ENCODE data around the gene WDPCP.
A peak's percentile ranks its signal among the peaks of the same experiment; 100 is the strongest.
"Not testable (repeated sequence)": the region's sequence is repeated elsewhere in the genome, so short reads cannot be mapped to it uniquely, and the experiment has no call there.

The WDPCP gene

DNA sequence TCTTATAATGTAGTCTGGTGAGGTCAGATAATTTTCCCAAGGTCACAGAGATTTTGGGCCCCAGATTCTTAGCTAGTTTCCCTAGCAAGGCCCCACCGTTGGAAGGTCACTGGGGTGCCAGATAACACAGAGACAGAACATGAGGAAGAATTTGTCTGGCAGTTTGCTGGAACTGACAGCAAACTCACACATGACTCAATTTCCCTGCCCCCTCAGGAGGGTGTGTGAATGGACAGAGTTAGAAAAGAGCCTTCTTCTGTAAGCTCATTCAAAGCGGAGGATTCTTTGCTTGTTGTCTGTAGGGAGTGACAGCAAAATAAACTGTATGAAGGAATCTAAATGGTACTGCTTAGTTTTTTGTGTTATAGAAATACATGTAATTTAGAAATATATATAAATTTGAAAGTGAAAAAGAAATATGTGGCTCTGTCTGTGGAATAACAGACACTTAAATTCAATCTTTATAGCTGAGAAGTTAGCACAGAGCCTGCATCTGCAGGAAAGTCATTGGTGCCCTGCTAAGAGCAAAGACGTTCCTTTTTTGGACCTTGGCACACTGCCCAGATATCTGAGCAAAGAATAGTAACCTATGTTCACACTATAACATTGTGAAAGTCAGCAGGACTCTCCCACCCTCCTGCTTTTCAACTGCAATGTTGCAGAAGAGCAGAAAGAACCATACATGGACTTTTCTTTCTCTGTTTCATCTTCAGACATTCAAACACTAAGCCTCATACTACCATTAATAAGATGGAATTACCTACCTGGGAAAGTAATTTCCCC lies 2.5 kb upstream of the WDPCP start:
- no peak overlapping the region for H3K4me3 ChIP-seq (ENCODE audit: low read depth, low read length)

DNA sequence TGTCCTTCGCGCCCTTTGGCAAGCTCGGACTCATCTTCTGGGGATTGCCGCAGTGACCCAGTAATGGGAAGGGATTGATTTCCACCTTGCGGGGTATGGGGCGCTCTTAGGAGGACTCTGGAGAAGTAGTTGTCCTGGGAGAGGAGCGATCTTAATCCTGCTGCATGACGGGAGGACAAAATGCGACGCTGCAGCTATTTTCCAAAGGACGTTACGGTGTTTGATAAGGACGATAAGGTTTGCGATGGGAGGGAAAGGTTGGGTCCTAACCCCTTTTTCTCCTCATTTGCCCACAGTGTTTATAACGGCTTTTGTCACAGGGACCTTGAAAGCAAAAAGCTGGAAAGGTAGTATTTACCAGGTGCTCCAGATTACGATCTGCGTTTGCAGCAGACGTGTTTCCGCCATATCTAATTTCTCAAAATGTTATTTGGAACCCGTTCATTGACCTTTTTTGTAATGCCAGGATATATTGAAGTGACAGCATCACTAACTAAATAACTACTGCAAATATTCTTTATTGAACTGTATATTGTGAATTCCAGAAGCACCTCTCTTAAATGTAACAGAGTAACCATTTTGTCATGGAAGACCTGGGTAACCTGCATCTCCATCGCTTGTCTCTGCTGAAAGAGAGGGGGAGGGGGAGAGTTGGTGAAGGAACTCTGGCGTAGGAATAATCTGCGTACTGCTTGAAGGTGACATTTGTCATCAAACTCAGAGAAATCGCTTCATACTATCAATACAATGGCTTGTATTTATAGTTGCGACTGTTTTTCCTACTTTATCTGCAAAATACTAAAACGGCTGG lies 1.1 kb upstream of the WDPCP start:
- H3K4me3 ChIP-seq (ENCODE audit: low read depth, low read length) = peak overlapping the region; percentile 97

DNA sequence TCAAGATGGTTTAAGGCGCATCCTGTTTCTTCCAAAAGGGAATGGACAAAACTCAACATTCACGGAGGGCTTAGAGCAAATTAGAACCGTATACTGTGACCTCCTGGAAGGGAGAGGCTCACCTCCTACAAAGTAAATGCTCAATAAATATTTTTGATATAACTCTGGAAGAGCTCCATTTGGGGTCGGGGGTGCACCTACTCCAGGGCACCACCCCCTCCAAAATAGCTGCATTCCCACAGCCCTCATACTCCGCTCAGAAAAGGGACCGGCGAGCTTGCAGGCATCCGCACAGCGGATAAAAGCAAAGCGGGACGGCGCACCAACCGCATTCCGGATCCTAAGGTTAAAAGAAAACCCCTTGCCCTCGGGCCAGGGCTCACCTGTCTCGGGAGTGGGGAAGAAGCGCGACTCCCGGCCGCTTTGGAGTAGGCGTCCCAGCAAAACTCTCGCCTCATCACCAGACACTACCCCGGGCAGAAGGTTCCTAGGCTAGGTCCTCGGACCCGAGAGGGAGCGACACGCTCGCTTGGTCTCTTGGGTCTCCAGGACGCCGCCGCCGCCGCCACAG lies 378 bp downstream of the WDPCP start:
- H3K4me3 ChIP-seq (ENCODE audit: low read depth, low read length) = peak overlapping the region; percentile 97

DNA sequence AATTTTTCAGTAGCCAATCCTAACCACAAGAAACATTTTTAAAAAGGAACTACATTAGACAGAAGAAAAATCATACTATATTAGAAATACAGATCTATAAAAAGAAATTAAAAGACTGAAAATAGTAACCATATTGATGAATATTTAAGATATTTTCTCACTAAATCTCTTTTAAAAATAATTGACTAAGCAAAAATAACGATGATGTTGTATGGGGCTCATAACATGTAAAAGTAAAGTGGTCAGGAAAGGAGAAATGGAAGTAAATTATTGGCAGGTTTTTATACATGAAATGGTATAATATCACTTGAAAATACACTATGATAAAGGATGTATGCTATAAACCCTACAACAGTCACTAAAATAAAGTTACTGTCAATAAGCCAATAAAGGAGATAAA lies 5.4 kb downstream of the WDPCP start:
- no peak overlapping the region for H3K4me3 ChIP-seq (ENCODE audit: low read depth, low read length)

DNA sequence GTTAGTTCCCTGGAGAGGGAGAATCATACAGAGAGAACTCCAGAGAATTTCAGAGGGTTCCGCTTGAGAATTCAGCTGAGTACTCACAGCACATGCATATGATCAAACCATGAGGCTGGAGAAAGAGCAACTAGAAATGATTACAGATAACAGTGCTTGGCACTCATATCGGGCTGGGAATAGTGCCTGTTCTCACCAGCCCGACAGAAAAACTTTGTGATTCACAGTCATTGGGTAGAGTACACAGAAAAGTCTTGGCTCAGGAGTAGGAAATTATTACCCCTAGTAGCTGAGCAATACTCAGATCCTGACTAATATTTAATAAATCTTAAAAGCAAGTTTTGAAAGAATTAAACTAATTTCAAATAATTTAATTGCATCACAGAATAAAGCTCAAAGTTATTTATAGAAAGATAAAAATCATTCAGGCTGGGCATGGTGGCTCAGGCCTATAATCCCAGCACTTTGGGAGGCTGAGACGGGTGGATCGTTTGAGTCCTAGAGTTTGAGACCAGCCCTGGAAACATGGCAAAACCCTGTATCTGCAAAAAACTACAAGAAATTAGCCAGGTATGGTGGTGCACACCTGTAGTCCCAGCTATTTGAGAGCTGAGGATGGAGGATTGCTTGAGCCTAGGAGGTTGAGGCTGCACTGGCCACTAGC lies 6.8 kb downstream of the WDPCP start:
- no peak overlapping the region for H3K4me3 ChIP-seq (ENCODE audit: low read depth, low read length)

DNA sequence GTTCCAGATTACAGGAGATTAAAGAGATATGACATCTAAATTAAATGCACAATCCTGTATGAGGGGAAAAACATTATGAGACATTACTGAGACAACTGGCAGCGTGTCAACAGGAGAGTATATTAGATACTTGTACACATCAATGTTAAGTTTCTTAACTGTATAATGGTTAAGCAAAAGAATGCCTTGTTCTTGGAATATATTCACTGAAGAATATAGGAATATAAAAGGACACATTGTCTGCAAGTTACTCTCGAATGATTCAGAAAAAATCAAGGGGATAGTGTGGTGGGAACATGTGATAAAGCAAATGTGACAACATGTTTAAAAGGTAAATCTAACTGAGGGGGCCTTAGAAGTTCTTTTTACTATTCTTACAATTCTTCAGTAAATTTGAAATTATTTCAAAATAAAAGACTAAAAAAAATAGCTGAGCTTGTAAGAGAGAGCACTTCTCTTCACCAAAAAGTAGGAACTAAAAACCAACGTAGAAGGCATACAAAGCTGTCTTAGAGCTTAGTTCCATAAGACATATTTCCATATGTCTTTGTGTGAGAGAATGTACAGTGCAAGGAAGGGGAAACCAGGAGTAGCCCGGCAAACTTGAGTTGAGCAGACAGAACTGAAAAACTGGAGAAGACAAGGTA lies 7.5 kb downstream of the WDPCP start:
- H3K4me3 ChIP-seq (ENCODE audit: low read depth, low read length) = no peak overlapping the region

DNA sequence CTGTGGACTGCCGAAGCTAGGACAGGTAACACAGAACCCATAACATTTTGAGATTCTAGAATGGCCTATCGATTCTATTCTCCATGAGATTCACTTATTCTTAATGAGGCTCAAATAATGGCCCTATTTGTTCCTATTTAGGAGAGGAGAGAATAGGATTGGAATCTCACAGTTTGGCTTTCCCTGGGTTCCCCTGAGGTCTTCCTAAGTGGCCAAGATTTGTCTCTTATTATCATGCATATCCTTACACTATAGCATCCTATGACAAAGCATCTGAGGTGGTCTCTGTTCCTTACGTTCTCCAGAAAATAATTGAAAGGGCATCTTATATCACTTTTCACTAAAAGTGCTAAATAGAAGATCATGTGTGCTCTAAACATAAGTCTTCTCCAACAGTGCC lies 9.5 kb downstream of the WDPCP start:
- no peak overlapping the region for H3K4me3 ChIP-seq (ENCODE audit: low read depth, low read length)

DNA sequence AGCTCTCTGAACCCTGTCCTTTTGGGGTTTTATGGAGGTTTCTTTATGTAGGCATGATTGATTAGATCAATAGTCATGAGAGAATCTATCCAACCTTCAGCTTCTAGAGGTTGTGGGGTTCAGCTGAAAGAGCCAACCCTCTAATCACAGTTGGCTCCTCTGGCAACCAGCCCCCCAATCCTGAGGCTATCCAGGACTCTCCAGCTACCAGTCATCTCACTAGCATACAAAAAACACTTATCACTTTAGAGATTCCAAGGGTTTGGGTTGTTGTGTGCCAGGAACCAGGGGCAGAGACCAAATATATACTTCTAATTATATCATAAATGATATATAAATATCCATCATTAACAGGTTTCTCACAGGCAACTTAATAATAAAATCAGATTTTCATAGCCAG lies 11.7 kb downstream of the WDPCP start:
- no peak overlapping the region for H3K4me3 ChIP-seq (ENCODE audit: low read depth, low read length)

DNA sequence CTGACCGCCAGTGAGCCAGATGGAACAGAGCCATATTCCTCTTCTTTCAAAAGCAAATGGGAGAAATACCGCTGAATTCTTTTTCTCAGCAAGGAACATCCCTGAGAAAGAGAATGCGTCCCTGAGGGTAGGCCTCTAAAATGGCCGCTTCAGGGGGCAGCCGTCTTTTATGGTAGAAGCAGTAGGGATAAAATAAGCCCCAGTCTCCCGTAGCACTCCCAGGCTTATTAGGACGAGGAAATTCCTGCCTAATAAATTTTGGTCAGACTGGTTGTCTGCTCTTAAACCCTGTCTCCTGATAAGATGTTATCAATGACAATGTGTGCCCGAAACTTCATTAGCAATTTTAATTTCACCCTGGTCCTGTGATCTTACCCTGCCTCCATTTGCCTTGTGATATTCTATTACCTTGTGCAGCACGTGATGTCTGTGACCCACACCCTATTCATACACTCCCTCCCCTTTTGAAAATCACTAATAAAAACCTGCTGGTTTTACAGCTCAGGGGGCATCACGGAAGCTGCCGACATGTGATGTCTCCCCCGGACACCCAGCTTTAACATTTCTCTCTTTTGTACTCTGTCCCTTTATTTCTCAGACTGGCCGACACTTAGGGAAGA lies 14.4 kb downstream of the WDPCP start:
- H3K4me3 ChIP-seq (ENCODE audit: low read depth, low read length) = not testable (repeated sequence)

DNA sequence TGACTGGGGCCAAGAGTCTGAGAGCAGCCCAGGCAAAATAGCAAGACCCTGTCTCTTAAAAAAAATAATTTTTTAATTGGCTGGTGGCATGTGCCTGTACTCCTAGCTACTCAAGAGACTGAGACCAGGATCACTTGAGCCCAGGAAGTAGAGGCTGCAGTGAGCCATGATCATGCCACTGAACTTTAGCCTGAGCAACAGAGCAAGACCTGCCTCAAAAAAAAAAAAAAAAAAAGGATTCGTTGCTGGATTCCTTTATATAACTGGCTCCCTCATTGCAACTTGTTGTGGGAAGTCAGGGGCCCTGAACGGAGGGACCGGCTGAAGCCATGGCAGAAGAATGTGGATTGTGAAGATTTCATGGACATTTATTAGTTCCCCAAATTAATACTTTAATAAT lies 15.3 kb downstream of the WDPCP start:
- not testable (repeated sequence) for H3K4me3 ChIP-seq (ENCODE audit: low read depth, low read length)

DNA sequence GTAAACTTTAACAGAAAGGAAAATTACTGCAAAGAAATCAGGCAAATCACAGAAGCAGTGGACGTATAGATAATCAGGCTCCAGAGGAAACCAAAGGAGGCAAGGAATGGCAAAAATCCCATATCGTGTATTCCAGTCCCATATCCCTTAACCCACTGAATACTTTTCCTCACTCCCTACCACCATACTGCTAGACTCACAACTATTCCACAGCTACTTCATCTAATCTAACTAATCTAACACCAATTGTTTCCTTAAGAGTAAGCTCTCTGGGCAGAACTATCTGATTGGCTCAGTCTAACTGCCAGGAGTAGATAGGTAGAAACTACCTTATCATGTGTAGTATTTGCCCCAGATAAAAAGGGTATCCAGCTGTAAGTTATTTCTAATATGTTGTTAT lies 16.3 kb downstream of the WDPCP start:
- H3K4me3 ChIP-seq (ENCODE audit: low read depth, low read length) = no peak overlapping the region

DNA sequence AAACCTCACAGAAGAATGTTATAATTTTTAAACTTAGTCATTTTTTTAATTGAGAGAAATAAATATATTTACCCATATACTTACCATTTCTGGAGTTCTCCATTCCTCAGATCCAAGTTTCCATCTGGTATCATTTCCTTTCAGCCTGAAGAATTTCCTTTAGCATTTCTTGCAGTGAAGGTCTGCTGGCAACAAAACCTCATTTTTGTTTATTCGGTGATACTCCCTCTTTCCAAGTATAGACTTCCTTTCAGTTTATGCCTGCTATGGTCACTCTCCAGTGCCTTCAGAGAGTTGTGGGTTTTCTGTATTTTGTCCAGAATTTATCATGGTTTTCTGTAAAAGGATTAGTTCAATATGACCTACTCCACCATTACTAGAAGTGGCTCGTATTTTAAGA lies 17.0 kb downstream of the WDPCP start:
- no peak overlapping the region for H3K4me3 ChIP-seq (ENCODE audit: low read depth, low read length)

DNA sequence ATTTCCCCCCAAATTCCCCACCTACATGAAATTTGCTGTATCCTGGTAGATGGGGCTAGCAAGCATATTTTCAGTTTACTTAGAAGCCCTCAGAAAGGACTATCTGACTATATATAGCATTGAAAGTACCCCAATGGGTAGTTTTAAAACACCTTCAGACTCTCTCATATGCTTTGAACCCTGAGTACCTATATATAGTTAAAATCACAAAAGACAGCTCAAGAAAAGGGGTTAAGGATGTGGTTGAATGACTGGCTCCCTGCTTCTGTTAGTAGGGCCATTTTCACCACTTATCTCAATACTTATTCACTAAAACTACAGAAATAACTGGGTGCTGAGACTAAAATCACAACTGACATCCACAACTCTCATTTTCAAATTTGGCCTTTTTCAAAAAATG lies 18.5 kb downstream of the WDPCP start:
- H3K4me3 ChIP-seq (ENCODE audit: low read depth, low read length) = no peak overlapping the region

DNA sequence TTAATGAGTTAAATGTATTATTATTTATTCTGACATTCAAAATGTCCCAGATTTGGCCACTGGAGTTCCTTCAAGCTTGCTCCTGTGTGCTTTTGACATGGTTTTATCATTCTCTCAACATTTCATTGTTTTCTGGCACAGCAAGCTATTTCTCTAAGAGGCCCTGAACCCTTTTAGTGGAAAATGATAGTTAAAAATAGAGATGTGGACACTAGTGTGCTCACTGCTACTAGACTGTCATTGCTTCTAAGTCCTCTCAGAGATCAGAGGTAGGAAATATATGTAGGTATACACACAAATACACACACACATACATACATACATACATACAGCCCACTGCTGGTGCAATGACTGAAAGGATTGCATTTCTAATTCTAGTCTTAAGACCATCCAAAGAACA lies 25.5 kb downstream of the WDPCP start:
- no peak overlapping the region for H3K4me3 ChIP-seq (ENCODE audit: low read depth, low read length)

DNA sequence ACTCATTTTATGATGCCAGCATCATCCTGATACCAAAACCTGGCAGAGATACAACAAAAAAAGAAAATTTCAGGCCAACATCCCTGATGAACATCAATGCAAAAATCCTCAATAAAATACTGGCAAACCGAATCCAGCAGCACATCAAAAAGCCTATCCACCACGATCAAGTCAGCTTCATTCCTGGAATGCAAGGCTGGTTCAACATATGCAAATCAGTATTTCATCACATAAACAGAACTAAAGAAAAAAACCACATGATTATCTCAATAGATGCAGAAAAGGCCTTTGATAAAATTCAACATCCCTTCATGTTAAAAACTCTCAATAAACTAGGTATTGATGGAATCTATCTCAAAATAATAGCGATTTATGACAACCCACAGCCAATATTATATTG lies 29.4 kb downstream of the WDPCP start:
- H3K4me3 ChIP-seq (ENCODE audit: low read depth, low read length) = not testable (repeated sequence)

DNA sequence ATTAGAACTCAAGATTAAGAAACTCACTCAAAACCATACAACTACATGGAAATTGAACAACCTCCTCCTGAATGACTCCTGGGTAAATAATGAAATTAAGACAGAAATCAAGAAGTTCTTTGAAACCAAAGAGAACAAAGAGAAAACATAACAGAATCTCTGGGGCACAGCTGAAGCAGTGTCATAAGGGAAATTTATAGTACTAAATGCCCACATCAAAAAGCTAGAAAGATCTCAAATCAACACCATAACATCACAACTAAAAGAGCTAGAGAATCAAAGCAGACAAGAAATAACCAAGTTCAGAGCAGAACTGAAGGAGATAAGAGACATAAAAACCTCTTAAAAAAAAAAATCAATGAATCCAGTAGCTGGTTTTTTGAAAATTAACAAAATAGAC lies 30.5 kb downstream of the WDPCP start:
- H3K4me3 ChIP-seq (ENCODE audit: low read depth, low read length) = not testable (repeated sequence)

DNA sequence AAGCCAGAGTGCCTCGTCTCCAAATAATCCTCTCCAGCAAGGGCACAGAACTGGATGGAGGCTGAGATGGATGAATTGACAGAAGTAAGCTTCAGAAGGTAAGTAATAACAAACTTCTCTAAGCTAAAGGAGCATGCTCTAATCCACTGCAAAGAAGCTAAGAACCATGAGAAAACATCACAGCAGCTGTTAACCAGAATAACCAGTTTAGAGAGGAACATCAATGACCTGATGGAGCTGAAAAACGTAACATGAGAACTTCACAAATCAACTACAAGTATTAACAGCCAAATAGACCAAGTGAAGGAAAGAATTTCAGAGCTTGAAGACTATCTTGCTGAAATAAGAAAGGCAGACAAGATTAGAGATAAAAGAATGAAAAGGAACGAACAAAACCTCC lies 32.3 kb downstream of the WDPCP start:
- no peak overlapping the region for H3K4me3 ChIP-seq (ENCODE audit: low read depth, low read length)

DNA sequence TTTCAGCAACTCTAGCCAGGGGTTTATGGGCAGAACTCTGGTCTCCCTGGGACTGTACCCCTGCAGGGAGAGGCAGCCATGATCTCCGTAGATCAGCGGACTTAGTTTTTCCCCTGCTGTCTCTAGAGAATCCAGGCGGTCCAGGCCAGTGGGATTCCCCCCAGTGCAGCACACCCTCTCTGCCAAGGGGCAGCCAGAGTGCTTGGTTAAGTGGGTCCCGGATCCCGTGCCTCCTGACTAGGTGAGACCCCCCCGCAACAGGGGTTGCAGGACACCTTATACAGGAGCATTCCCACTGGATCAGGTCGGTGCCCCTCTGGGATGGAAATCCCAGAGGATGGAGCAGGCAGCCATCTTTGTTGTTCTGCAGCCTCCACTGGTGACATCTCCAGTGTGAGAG lies 33.0 kb downstream of the WDPCP start:
- no peak overlapping the region for H3K4me3 ChIP-seq (ENCODE audit: low read depth, low read length)

DNA sequence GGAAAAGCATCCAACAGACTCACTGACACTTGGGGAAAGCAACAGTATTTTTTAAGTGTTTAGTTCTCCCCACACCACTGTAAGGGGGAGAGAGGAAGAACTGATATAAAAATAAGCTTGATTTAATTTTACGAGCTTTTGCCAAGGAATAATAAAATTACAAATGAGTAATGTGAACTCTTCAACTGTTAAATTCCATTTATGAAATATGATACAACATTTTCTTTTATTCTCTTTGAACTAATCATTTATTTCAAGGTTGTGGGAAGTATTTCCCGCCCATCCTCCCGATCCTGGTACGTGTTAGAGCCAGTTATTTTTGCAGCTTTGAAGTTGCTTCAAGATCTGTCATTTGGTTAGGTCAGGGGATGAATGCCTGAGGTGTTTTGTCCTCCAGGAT lies 35.2 kb downstream of the WDPCP start:
- H3K4me3 ChIP-seq (ENCODE audit: low read depth, low read length) = no peak overlapping the region

DNA sequence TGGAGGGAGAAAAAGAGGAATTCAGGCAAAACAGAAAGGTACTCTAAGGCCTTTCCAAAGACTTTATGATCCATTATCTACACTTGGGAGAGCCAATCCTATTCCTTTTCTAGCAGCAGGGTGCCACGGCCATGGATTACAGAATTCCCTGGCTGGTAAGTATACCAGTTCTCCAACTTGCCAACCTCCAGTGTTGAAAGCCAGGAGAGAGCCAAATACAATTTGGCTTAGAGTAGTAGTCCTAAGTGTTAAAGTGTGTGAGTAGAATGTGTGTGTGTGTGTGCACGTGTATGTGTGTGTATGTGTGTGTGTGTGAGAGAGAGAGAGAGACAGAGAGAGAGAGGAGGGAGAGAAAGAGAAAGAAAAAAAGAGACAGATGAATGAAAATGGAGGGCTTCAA lies 43.3 kb downstream of the WDPCP start:
- H3K4me3 ChIP-seq (ENCODE audit: low read depth, low read length) = no peak overlapping the region
